Loucy (cell line): ENCODE data around the gene SAA1.
"Not testable (repeated sequence)": the region's sequence is repeated elsewhere in the genome, so short reads cannot be mapped to it uniquely, and the experiment has no call there.

ENCODE experiments used
- H2AFZ ChIP-seq: fragments of 200-600 bp; sonication (generic); 2 replicates; pipeline ENCODE4 v1.6.0; 2016; ENCODE audit warnings: antibody characterized with exemption, mild to moderate bottlenecking, low read length, moderate library complexity
- H3F3A ChIP-seq: fragments of 200-600 bp; 2 replicates; pipeline ENCODE4 v1.6.0; 2016; ENCODE audit warnings: antibody characterized with exemption, low read depth, mild to moderate bottlenecking
- H3K27me3 ChIP-seq: fragments of 200-600 bp; sonication (generic); 2 replicates; pipeline ENCODE4 v1.6.1; 2014; ENCODE audit warnings: low read length, mild to moderate bottlenecking; ENCODE audit not compliant: insufficient read depth, poor library complexity, severe bottlenecking
- H3K36me3 ChIP-seq: fragments of 200-600 bp; sonication (generic); 2 replicates; pipeline ENCODE4 v1.6.1; 2016; ENCODE audit warnings: low read length; ENCODE audit not compliant: insufficient read depth
- H3K4me1 ChIP-seq: fragments of 200-600 bp; sonication (generic); 2 replicates; pipeline ENCODE4 v1.5.1; 2014; ENCODE audit warnings: low read length, mild to moderate bottlenecking; ENCODE audit not compliant: insufficient read depth, poor library complexity, severe bottlenecking
- H3K4me2 ChIP-seq: fragments of 200-600 bp; sonication (generic); 2 replicates; pipeline ENCODE4 v1.6.0; 2014; ENCODE audit warnings: antibody characterized with exemption, low read length, low read depth, mild to moderate bottlenecking; ENCODE audit not compliant: poor library complexity, severe bottlenecking
- H3K4me3 ChIP-seq: fragments of 200-600 bp; sonication (generic); 2 replicates; pipeline ENCODE4 v1.5.1; 2014; ENCODE audit warnings: low read length, mild to moderate bottlenecking, mixed read lengths; ENCODE audit not compliant: poor library complexity, severe bottlenecking
- H3K79me2 ChIP-seq: fragments of 200-600 bp; sonication (generic); 2 replicates; pipeline ENCODE4 v1.6.1; 2014; ENCODE audit warnings: low read length; ENCODE audit not compliant: insufficient read depth
- H3K9ac ChIP-seq: fragments of 200-600 bp; sonication (generic); 2 replicates; pipeline ENCODE4 v1.6.0; 2014; ENCODE audit warnings: mild to moderate bottlenecking, low read depth, low read length, moderate library complexity; ENCODE audit not compliant: poor library complexity, severe bottlenecking
- H3K9me2 ChIP-seq: fragments of 200-600 bp; sonication (generic); replicated peaks from 2 replicates; pipeline ENCODE4 v1.6.1; 2016; ENCODE audit warnings: low read depth, low read length, mixed read lengths
- H3K9me3 ChIP-seq: fragments of 200-600 bp; sonication (generic); 2 replicates; pipeline ENCODE4 v1.6.1; 2014; ENCODE audit warnings: mild to moderate bottlenecking, antibody characterized with exemption, low read length, low read depth; ENCODE audit not compliant: insufficient read depth
- H4K20me1 ChIP-seq: fragments of 200-600 bp; sonication (generic); 2 replicates; pipeline ENCODE4 v1.6.0; 2014; ENCODE audit warnings: antibody characterized with exemption, low read length, mild to moderate bottlenecking; ENCODE audit not compliant: insufficient read depth, poor library complexity, severe bottlenecking
- CTCF ChIP-seq: fragments of 200-600 bp; sonication (generic); conservative IDR thresholded peaks from 2 replicates; pipeline ENCODE4 v1.5.1; 2014; ENCODE audit warnings: mild to moderate bottlenecking, antibody characterized with exemption, low read length
- EZH2phosphoT487 ChIP-seq: fragments of 200-600 bp; IDR thresholded peaks from 2 replicates; pipeline ENCODE4 v1.6.1; 2018; ENCODE audit warnings: antibody characterized with exemption, mild to moderate bottlenecking, moderate library complexity, borderline replicate concordance

Gene SAA1

DNA sequence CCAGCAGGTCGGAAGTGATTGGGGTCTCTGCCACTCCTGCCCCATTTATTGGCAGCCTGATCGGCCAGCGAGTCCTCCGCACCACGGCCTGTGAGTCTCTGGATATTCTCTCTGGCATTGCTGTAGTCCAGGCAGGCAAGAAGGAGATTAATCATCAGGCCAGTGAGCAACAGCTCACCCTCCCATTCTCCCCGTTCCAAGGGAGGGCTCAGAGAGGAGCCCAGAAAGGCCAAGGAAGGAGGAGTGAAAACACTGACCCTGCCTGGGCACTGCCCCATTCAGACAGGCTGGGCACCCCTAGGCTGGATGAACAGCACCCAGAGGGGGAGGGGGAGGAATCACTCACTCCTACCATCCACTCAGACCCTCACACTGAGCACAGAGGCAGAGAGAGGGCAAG is 20.7 kb upstream of the SAA1 start:
- no peaks in the 10 kb centered on the region for H3K36me3 ChIP-seq
- H3K9me2 ChIP-seq = no peaks in the 10 kb centered on the region
- no peaks in the 10 kb centered on the region for H4K20me1 ChIP-seq
- TF ChIP-seq EZH2phosphoT487 (no peak), CTCF (no peak)
- H3K79me2 ChIP-seq = no peaks in the 10 kb centered on the region
- no peak overlapping the region for H2AFZ ChIP-seq
- no peaks in the 10 kb centered on the region for H3F3A ChIP-seq
- H3K9me3 ChIP-seq = no peaks in the 10 kb centered on the region
- H3K4me1 ChIP-seq = no peaks in the 10 kb centered on the region
- H3K9ac ChIP-seq = no peak overlapping the region
- no peaks in the 10 kb centered on the region for H3K27me3 ChIP-seq
- H3K4me3 ChIP-seq = no peak overlapping the region
- no peak overlapping the region for H3K4me2 ChIP-seq

GRCh38 chr11:18246379-18247190 is 19.5 kb upstream of the SAA1 start:
- not testable (repeated sequence) for H3K36me3 ChIP-seq, H3K9ac ChIP-seq, H3K27me3 ChIP-seq, H3K4me1 ChIP-seq, H3K9me3 ChIP-seq, H3K79me2 ChIP-seq, H3K4me3 ChIP-seq, H3K4me2 ChIP-seq, H2AFZ ChIP-seq, H3K9me2 ChIP-seq, H4K20me1 ChIP-seq, H3F3A ChIP-seq

- H4K20me1 ChIP-seq, H3K4me3 ChIP-seq, H3K36me3 ChIP-seq, H3K4me1 ChIP-seq, H3F3A ChIP-seq, H3K4me2 ChIP-seq, H3K9me2 ChIP-seq, H3K9me3 ChIP-seq, H2AFZ ChIP-seq, H3K27me3 ChIP-seq, H3K79me2 ChIP-seq, H3K9ac ChIP-seq: not testable (repeated sequence)
These were observed 18.9 kb upstream of the SAA1 start for GRCh38 chr11:18247191-18247581.

- H3K9me2 ChIP-seq = no peaks in the 10 kb centered on the region
- H3K9ac ChIP-seq = no peak within 1 kb of the TSS
- H3K27me3 ChIP-seq = no peaks in the 10 kb centered on the region
- H2AFZ ChIP-seq = no peak within 1 kb of the TSS
- no peaks in the 10 kb centered on the region for H4K20me1 ChIP-seq
- no peaks in the 10 kb centered on the region for H3K79me2 ChIP-seq
- H3F3A ChIP-seq = no peaks in the 10 kb centered on the region
- no peaks in the 10 kb centered on the region for H3K4me1 ChIP-seq
- no peaks in the 10 kb centered on the region for H3K36me3 ChIP-seq
- H3K4me3 ChIP-seq = no peak within 1 kb of the TSS
- no peak within 1 kb of the TSS for H3K4me2 ChIP-seq
- TF ChIP-seq CTCF = no peak
- TF ChIP-seq EZH2phosphoT487 = no peak
- no peaks in the 10 kb centered on the region for H3K9me3 ChIP-seq
These were observed 17.5 kb upstream of the SAA1 start, which contains the start of gene SAA2 for GRCh38 chr11:18248561-18248960. TSS of gene SAA2 (minus strand) at chr11:18248668. CDS start at chr11:18248011, 657 bp downstream.
